ENCODE measurements around the gene CTRB1.
"Not testable (repeated sequence)": the region's sequence is repeated elsewhere in the genome, so short reads cannot be mapped to it uniquely, and the experiment has no call there.

DNA sequence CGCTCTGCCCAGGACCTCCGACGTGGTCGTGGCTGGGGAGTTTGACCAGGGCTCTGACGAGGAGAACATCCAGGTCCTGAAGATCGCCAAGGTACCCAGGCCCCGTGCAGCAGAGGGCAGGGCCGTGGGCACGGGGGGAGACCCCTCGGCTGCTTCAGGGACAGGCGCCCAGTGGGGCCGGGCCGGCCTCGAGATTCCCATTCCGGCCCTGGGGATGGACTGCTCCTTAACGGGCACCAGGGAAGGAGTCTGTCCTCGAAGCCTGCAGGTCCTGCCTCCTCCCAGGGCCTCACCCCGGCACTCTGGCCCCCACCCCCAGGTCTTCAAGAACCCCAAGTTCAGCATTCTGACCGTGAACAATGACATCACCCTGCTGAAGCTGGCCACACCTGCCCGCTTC, 4.3 kb downstream of the CTRB1 start:
- TF ChIP-seq, protein P1, sequence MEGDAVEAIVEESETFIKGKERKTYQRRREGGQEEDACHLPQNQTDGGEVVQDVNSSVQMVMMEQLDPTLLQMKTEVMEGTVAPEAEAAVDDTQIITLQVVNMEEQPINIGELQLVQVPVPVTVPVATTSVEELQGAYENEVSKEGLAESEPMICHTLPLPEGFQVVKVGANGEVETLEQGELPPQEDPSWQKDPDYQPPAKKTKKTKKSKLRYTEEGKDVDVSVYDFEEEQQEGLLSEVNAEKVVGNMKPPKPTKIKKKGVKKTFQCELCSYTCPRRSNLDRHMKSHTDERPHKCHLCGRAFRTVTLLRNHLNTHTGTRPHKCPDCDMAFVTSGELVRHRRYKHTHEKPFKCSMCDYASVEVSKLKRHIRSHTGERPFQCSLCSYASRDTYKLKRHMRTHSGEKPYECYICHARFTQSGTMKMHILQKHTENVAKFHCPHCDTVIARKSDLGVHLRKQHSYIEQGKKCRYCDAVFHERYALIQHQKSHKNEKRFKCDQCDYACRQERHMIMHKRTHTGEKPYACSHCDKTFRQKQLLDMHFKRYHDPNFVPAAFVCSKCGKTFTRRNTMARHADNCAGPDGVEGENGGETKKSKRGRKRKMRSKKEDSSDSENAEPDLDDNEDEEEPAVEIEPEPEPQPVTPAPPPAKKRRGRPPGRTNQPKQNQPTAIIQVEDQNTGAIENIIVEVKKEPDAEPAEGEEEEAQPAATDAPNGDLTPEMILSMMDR (IDR thresholded peaks at IDR 0.05): not testable (repeated sequence)
- TF ChIP-seq ZFX (IDR thresholded peaks at IDR 0.05; ENCODE audit: borderline replicate concordance): not testable (repeated sequence)
